ENCODE data around the gene CFAP97D2.

- TF ChIP-seq CTCF (IDR thresholded peaks at IDR 0.05; ENCODE audit: poor library complexity) (no peak), EZH2phosphoT487 (IDR thresholded peaks at IDR 0.05; ENCODE audit: low read depth, severe bottlenecking, unreplicated experiment) (no peak)
Measured at GRCh38 chr13:114236227-114236626, 57.2 kb downstream of the CFAP97D2 start.
